ENCODE measurements around the gene ZNF684. TPM values are rescaled to one million over a fixed set of nuclear protein-coding genes. Genes with fewer than 3 reads are reported as not detected.

ZNF684 gene
- polyA plus RNA-seq, 1 donor from 2014 or later = 15.8 TPM

- H3K9me2 ChIP-seq (ENCODE audit: insufficient read depth, low read length) = no peaks in the 10 kb centered on the region
These were observed 589 bp downstream of the ZNF684 start for GRCh38 chr1:40532062-40532389.

GRCh38 chr1:40532844-40533424 is 1.5 kb downstream of the ZNF684 start:
- no peaks in the 10 kb centered on the region for H3K9me3 ChIP-seq (ENCODE audit: low read length)
- peak overlapping the region; percentile 90 for H3K4me2 ChIP-seq (ENCODE audit: low read length)
- no peaks in the 10 kb centered on the region for H3K36me3 ChIP-seq (ENCODE audit: insufficient read depth, low read length)
- TF ChIP-seq REST (IDR thresholded peaks at IDR 0.05; ENCODE audit: borderline replicate concordance) = no peak
- TF ChIP-seq CTCF (IDR thresholded peaks at IDR 0.05; ENCODE audit: poor library complexity, severe bottlenecking) = peak; percentile 74
- peak; percentile 62 for TF ChIP-seq RAD21 (conservative IDR thresholded peaks at IDR 0.05)
- TF ChIP-seq SMC3 (conservative IDR thresholded peaks at IDR 0.05; ENCODE audit: poor library complexity) = peak; percentile 73
- TF ChIP-seq POLR2AphosphoS5 (IDR thresholded peaks at IDR 0.05) = no peak
- TF ChIP-seq EP300 (conservative IDR thresholded peaks at IDR 0.05; ENCODE audit: poor library complexity, severe bottlenecking) = no peak

More at GRCh38 chr1:40532062-40532389, 589 bp downstream of the ZNF684 start:
- Histone ChIP-seq H3K4me2 (ENCODE audit: low read length) (peak overlapping the region; percentile 90), H2AFZ (ENCODE audit: low read depth, low read length) (peak overlapping the region; percentile 100), H3K36me3 (ENCODE audit: insufficient read depth, low read length) (no peaks in the 10 kb centered on the region), H3K4me3 (ENCODE audit: low read length) (peak overlapping the region; percentile 76), H3K27me3 (ENCODE audit: insufficient read depth, low read depth, low read length) (no peaks in the 10 kb centered on the region), H3F3A (ENCODE audit: insufficient read depth, low read length, poor library complexity, severe bottlenecking) (no peaks in the 10 kb centered on the region), H4K20me1 (ENCODE audit: insufficient read depth) (no peaks in the 10 kb centered on the region), H3K27ac (ENCODE audit: low read length) (peak overlapping the region; percentile 84), H3K79me2 (replicated peaks; ENCODE audit: insufficient read depth, low read length) (no peaks in the 10 kb centered on the region), H3K9ac (ENCODE audit: low read length) (peak overlapping the region; percentile 75), H3K9me3 (ENCODE audit: low read length) (no peaks in the 10 kb centered on the region)
- no peak for TF ChIP-seq SMC3 (conservative IDR thresholded peaks at IDR 0.05; ENCODE audit: poor library complexity)
- TF ChIP-seq EZH2 (IDR thresholded peaks at IDR 0.05; ENCODE audit: borderline replicate concordance, insufficient read depth, low read length, poor library complexity, severe bottlenecking) = no peak
- TF ChIP-seq POLR2AphosphoS5 (IDR thresholded peaks at IDR 0.05) = no peak
- TF ChIP-seq MXI1 (conservative IDR thresholded peaks at IDR 0.05; ENCODE audit: poor library complexity, severe bottlenecking) = no peak
- TF ChIP-seq TAF1 (IDR thresholded peaks at IDR 0.05; ENCODE audit: low read depth) = no peak
- no peak for TF ChIP-seq CTCF (IDR thresholded peaks at IDR 0.05; ENCODE audit: poor library complexity, severe bottlenecking)
- TF ChIP-seq RAD21 (conservative IDR thresholded peaks at IDR 0.05) = no peak
- TF ChIP-seq EP300 (conservative IDR thresholded peaks at IDR 0.05; ENCODE audit: poor library complexity, severe bottlenecking) = no peak
- no peak for TF ChIP-seq REST (IDR thresholded peaks at IDR 0.05; ENCODE audit: borderline replicate concordance)

More at GRCh38 chr1:40532844-40533424, 1.5 kb downstream of the ZNF684 start:
- Histone ChIP-seq H3K9me2 (ENCODE audit: insufficient read depth, low read length) (no peaks in the 10 kb centered on the region), H3K4me3 (ENCODE audit: low read length) (peak overlapping the region; percentile 76), H3K27ac (ENCODE audit: low read length) (no peak overlapping the region), H3K9ac (ENCODE audit: low read length) (no peak overlapping the region), H4K20me1 (ENCODE audit: insufficient read depth) (no peaks in the 10 kb centered on the region), H3K79me2 (replicated peaks; ENCODE audit: insufficient read depth, low read length) (no peaks in the 10 kb centered on the region), H2AFZ (ENCODE audit: low read depth, low read length) (no peak overlapping the region), H3F3A (ENCODE audit: insufficient read depth, low read length, poor library complexity, severe bottlenecking) (no peaks in the 10 kb centered on the region), H3K27me3 (ENCODE audit: insufficient read depth, low read depth, low read length) (no peaks in the 10 kb centered on the region)

Data from neural cell (in vitro differentiated cells).